H9 (cell line): Measurements from ENCODE around the gene PLEKHO1. TPM values are rescaled to one million over a fixed set of nuclear protein-coding genes. Genes with fewer than 3 reads are reported as not detected.

Experiments used
- DNase-seq: peaks from one replicate; pipeline ENCODE4 v3.0.0-alpha.2; 2017
- H2AFZ ChIP-seq: one replicate; pipeline ENCODE4 v1.6.1; 2013; ENCODE audit warnings: mild to moderate bottlenecking, low read length, control low read depth, moderate library complexity
- H2AK5ac ChIP-seq: 2 replicates; pipeline ENCODE4 v1.6.1; 2013; ENCODE audit warnings: low read length, control low read depth, mixed read lengths; ENCODE audit not compliant: insufficient read length
- H2BK120ac ChIP-seq: one replicate; pipeline ENCODE4 v1.6.1; 2013; ENCODE audit warnings: low read depth, mild to moderate bottlenecking, low read length, control low read depth, inconsistent platforms; ENCODE audit not compliant: poor library complexity, severe bottlenecking
- H2BK12ac ChIP-seq: 2 replicates; pipeline ENCODE4 v1.6.1; 2013; ENCODE audit warnings: low read length, control low read depth, mixed read lengths, low read depth; ENCODE audit not compliant: insufficient read length
- H2BK15ac ChIP-seq: 2 replicates; pipeline ENCODE4 v1.6.1; 2013; ENCODE audit warnings: low read depth, low read length, control low read depth
- H2BK20ac ChIP-seq: one replicate; pipeline ENCODE4 v1.6.1; 2013; ENCODE audit warnings: low read depth, mild to moderate bottlenecking, low read length, control low read depth, inconsistent platforms; ENCODE audit not compliant: poor library complexity, severe bottlenecking
- H2BK5ac ChIP-seq: 2 replicates; pipeline ENCODE4 v1.6.1; 2013; ENCODE audit warnings: low read length, control low read depth, mixed read lengths; ENCODE audit not compliant: insufficient read length
- H3K14ac ChIP-seq: 2 replicates; pipeline ENCODE4 v1.6.1; 2013; ENCODE audit warnings: low read length, control low read depth; ENCODE audit not compliant: insufficient read depth
- H3K18ac ChIP-seq: 2 replicates; pipeline ENCODE4 v1.6.1; 2013; ENCODE audit warnings: low read depth, mild to moderate bottlenecking, mixed read lengths, low read length, control low read depth; ENCODE audit not compliant: insufficient read length
- H3K23ac ChIP-seq: 2 replicates; pipeline ENCODE4 v1.6.1; 2013; ENCODE audit warnings: low read length, control low read depth, mixed read lengths, low read depth; ENCODE audit not compliant: insufficient read length
- H3K23me2 ChIP-seq: 2 replicates; pipeline ENCODE4 v1.6.1; 2013; ENCODE audit warnings: low read depth, mild to moderate bottlenecking, mixed read lengths, low read length, control low read depth; ENCODE audit not compliant: insufficient read length, poor library complexity, severe bottlenecking
- H3K27ac ChIP-seq: 2 replicates; pipeline ENCODE4 v1.5.1; 2013; ENCODE audit warnings: low read length, control low read depth, mixed read lengths, low read depth; ENCODE audit not compliant: insufficient read length
- H3K27me3 ChIP-seq: 2 replicates; pipeline ENCODE4 v1.6.1; 2013; ENCODE audit warnings: low read length, control low read depth, inconsistent platforms; ENCODE audit not compliant: insufficient read depth
- H3K4ac ChIP-seq: 2 replicates; pipeline ENCODE4 v1.6.1; 2013; ENCODE audit warnings: low read depth, mild to moderate bottlenecking, control low read depth, inconsistent platforms, low read length, moderate library complexity
- H3K4me1 ChIP-seq: 2 replicates; pipeline ENCODE4 v1.6.1; 2013; ENCODE audit warnings: low read length, control low read depth, inconsistent platforms; ENCODE audit not compliant: insufficient read depth
- H3K4me2 ChIP-seq: 2 replicates; pipeline ENCODE4 v1.6.1; 2013; ENCODE audit warnings: low read length, control low read depth, mixed read lengths; ENCODE audit not compliant: insufficient read length, insufficient read depth
- H3K56ac ChIP-seq: 2 replicates; pipeline ENCODE4 v1.6.1; 2013; ENCODE audit warnings: low read depth, mild to moderate bottlenecking, mixed read lengths, low read length, control low read depth; ENCODE audit not compliant: insufficient read length
- H3K79me1 ChIP-seq: 2 replicates; pipeline ENCODE4 v1.6.1; 2013; ENCODE audit warnings: low read depth, mild to moderate bottlenecking, moderate library complexity, low read length, control low read depth, inconsistent platforms; ENCODE audit not compliant: insufficient read depth, poor library complexity, severe bottlenecking
- H3K79me2 ChIP-seq: 2 replicates; pipeline ENCODE4 v1.6.1; 2013; ENCODE audit warnings: low read length, control low read depth, inconsistent platforms; ENCODE audit not compliant: insufficient read depth
- H3K9ac ChIP-seq: 2 replicates; pipeline ENCODE4 v1.6.1; 2013; ENCODE audit warnings: low read length, control low read depth, mixed read lengths; ENCODE audit not compliant: insufficient read length; ENCODE audit errors: extremely low read depth
- H3K9me3 ChIP-seq: one replicate; pipeline ENCODE4 v1.6.1; 2013; ENCODE audit warnings: low read depth, low read length, inconsistent platforms; ENCODE audit not compliant: control insufficient read depth
- H3T11ph ChIP-seq: one replicate; pipeline ENCODE4 v1.6.1; 2013; ENCODE audit warnings: mild to moderate bottlenecking, low read length, control low read depth, inconsistent platforms
- H4K20me1 ChIP-seq: one replicate; pipeline ENCODE4 v1.6.1; 2013; ENCODE audit not compliant: control insufficient read depth, insufficient read length, insufficient read depth
- H4K5ac ChIP-seq: 2 replicates; pipeline ENCODE4 v1.6.1; 2013; ENCODE audit warnings: low read depth, mild to moderate bottlenecking, mixed read lengths, low read length, control low read depth; ENCODE audit not compliant: insufficient read length
- H4K8ac ChIP-seq: replicated peaks from 2 replicates; pipeline ENCODE4 v1.6.1; 2013; ENCODE audit warnings: low read length, control low read depth, mixed read lengths, low read depth; ENCODE audit not compliant: insufficient read length
- H4K91ac ChIP-seq: 2 replicates; pipeline ENCODE4 v1.6.1; 2013; ENCODE audit warnings: low read depth, mild to moderate bottlenecking, moderate library complexity, mixed read lengths, low read length, control low read depth; ENCODE audit not compliant: insufficient read length
- H3K27ac Mint-ChIP-seq, 3 experiments: 2 replicates in 2 of 3; 3 replicates in 1 of 3; pipeline ENCODE4 v1.8.0; 2020 to 2021; ENCODE audit warnings: mixed read lengths in 3 of 3, mild to moderate bottlenecking in 1 of 3, moderate library complexity in 1 of 3
- H3K27me3 Mint-ChIP-seq: 2 replicates; pipeline ENCODE4 v1.8.0; 2021; ENCODE audit warnings: low read depth, mild to moderate bottlenecking, moderate library complexity, mixed read lengths
- H3K36me3 Mint-ChIP-seq, 3 experiments: 2 replicates in 2 of 3; 3 replicates in 1 of 3; pipeline ENCODE4 v1.8.0; 2020 to 2021; ENCODE audit warnings: low read depth in 3 of 3, mixed read lengths in 3 of 3; ENCODE audit not compliant: insufficient read depth in 1 of 3
- H3K4me1 Mint-ChIP-seq, 2 experiments: 2 replicates each; pipeline ENCODE4 v1.8.0; 2020; ENCODE audit warnings: mixed read lengths in 2 of 2
- H3K4me3 Mint-ChIP-seq, 2 experiments: 2 replicates in 1 of 2; 3 replicates in 1 of 2; pipeline ENCODE4 v1.8.0; 2020 to 2021; ENCODE audit warnings: mild to moderate bottlenecking in 2 of 2, mixed read lengths in 2 of 2, moderate library complexity in 1 of 2
- H3K9me3 Mint-ChIP-seq, 2 experiments: 2 replicates in 1 of 2; 3 replicates in 1 of 2; pipeline ENCODE4 v1.8.0; 2020; ENCODE audit warnings: mild to moderate bottlenecking in 2 of 2, mixed read lengths in 2 of 2, moderate library complexity in 1 of 2
- CTCF ChIP-seq: fragments of 200-600 bp; sonication (generic); conservative IDR thresholded peaks from 3 replicates; pipeline ENCODE4 v1.8.0; 2021; ENCODE audit warnings: antibody characterized with exemption, mild to moderate bottlenecking
- WGBS: extraction: QIAGEN DNeasy Blood & Tissue Kit; methylation state at CpG from one replicate; pipeline ENCODE4 v1.1.7; 2013; ENCODE audit warnings: missing lambda C conversion rate, low lambda C conversion rate, mixed read lengths; ENCODE audit not compliant: insufficient read length; ENCODE audit errors: extremely low coverage; 5-methylcytosine and 5-hydroxymethylcytosine counted together
- total RNA-seq: library from RNA; stranded (reverse); gene quantifications from 2 replicates; pipeline ENCODE4 v1.2.1, GENCODE V29; 2021

PLEKHO1 gene
- total RNA-seq, 1 experiment from 2014 or later, result 48.1 TPM

GRCh38 chr1:150164779-150165178 lies 15.1 kb downstream of the PLEKHO1 start:
- Histone ChIP-seq H3T11ph (no peak overlapping the region), H3K56ac (no peak overlapping the region), H4K91ac (no peak overlapping the region), H3K27ac (no peak overlapping the region), H3K79me2 (no peaks in the 10 kb centered on the region), H3K4me2 (no peak overlapping the region), H3K27me3 (no peaks in the 10 kb centered on the region), H4K5ac (no peak overlapping the region), H3K9ac (no peak overlapping the region), H3K79me1 (no peaks in the 10 kb centered on the region), H2AFZ (no peak overlapping the region), H3K9me3 (no peaks in the 10 kb centered on the region), H3K23ac (no peak overlapping the region), H3K14ac (no peak overlapping the region), H2BK20ac (no peak overlapping the region), H3K18ac (no peak overlapping the region), H3K4ac (no peak overlapping the region), H3K23me2 (peaks cover 7% of the 10 kb centered on the region), H2AK5ac (no peak overlapping the region), H2BK15ac (no peak overlapping the region), H4K20me1 (no peaks in the 10 kb centered on the region), H4K8ac (no peak overlapping the region), H3K4me1 (peaks cover 16% of the 10 kb centered on the region), H2BK12ac (peak overlapping the region; percentile 11), H2BK5ac (no peak overlapping the region), H2BK120ac (no peak overlapping the region)
- Mint-ChIP-seq H3K36me3 (peaks cover 4 to 13% (median 5%) of the 10 kb centered on the region in 3 experiments; a peak in 6 of 7 replicates), H3K4me3 (no peak overlapping the region), H3K27ac (peak overlapping the region in 1 of 3 experiments; percentile 76; a peak in 2 of 7 replicates), H3K9me3 (no peaks in the 10 kb centered on the region; a peak in 1 of 5 replicates), H3K4me1 (peaks cover 45 to 46% of the 10 kb centered on the region in 2 experiments), H3K27me3 (no peaks in the 10 kb centered on the region; the same call in 1 of the 2 replicates)
- no CpG with 5 or more reads among the region's 5 CpGs for WGBS
- TF ChIP-seq CTCF, result no peak
- DNase-seq, result no peak
